Smooth muscle cell (in vitro differentiated cells): Measurements from ENCODE around the gene LYZL2. TPM values are rescaled to one million over a fixed set of nuclear protein-coding genes. Genes with fewer than 3 reads are reported as not detected.
"Not testable (repeated sequence)": the region's sequence is repeated elsewhere in the genome, so short reads cannot be mapped to it uniquely, and the experiment has no call there.

ENCODE experiments used
- DNase-seq: peaks from one replicate; lab custom pipeline; 2025; ENCODE audit not compliant: unreplicated experiment; lab: John Stamatoyannopoulos, UW
- H2AFZ ChIP-seq: fragments of 200-600 bp; sonication (generic); 2 replicates; pipeline ENCODE4 v1.6.0; 2016; ENCODE audit warnings: antibody characterized with exemption, low read depth, mild to moderate bottlenecking
- H3F3A ChIP-seq: fragments of 200-600 bp; sonication (generic); 2 replicates; pipeline ENCODE4 v1.6.0; 2017; ENCODE audit warnings: antibody characterized with exemption, low read depth
- H3K27ac ChIP-seq: fragments of 200-600 bp; sonication (generic); 2 replicates; pipeline ENCODE4 v1.5.1; 2016; ENCODE audit warnings: low read depth, mild to moderate bottlenecking
- H3K27me3 ChIP-seq: fragments of 200-600 bp; sonication (generic); 2 replicates; pipeline ENCODE4 v1.6.1; 2016; ENCODE audit warnings: low read depth, mild to moderate bottlenecking
- H3K36me3 ChIP-seq: fragments of 200-600 bp; sonication (generic); 2 replicates; pipeline ENCODE4 v1.5.1; 2016; ENCODE audit warnings: low read depth
- H3K4me1 ChIP-seq: fragments of 200-600 bp; sonication (generic); 2 replicates; pipeline ENCODE4 v1.5.1; 2016; ENCODE audit warnings: low read depth
- H3K4me2 ChIP-seq: fragments of 200-600 bp; sonication (generic); 2 replicates; pipeline ENCODE4 v1.6.0; 2016; ENCODE audit warnings: mild to moderate bottlenecking
- H3K4me3 ChIP-seq: fragments of 200-600 bp; sonication (generic); 2 replicates; pipeline ENCODE4 v1.5.1; 2016; ENCODE audit warnings: mild to moderate bottlenecking
- H3K79me2 ChIP-seq: fragments of 200-600 bp; sonication (generic); 2 replicates; pipeline ENCODE4 v1.6.0; 2016; ENCODE audit warnings: low read depth, mild to moderate bottlenecking
- H3K9ac ChIP-seq: fragments of 200-600 bp; sonication (generic); 2 replicates; pipeline ENCODE4 v1.6.0; 2016; ENCODE audit warnings: low read depth
- H3K9me3 ChIP-seq: fragments of 200-600 bp; sonication (generic); replicated peaks from 2 replicates; pipeline ENCODE4 v1.5.1; 2016; ENCODE audit warnings: low read depth
- H4K20me1 ChIP-seq: fragments of 200-600 bp; sonication (generic); 2 replicates; pipeline ENCODE4 v1.6.0; 2016; ENCODE audit warnings: low read depth
- WGBS: methylation state at CpG from one replicate; pipeline ENCODE4 v1.1.7; 2016; ENCODE audit warnings: low lambda C conversion rate; 5-methylcytosine and 5-hydroxymethylcytosine counted together
- polyA plus RNA-seq: library from polyadenylated mRNA; unstranded; fragments of >200 nt; fragmentation: Nextera tagmentation; extraction: Ambion mirVana; gene quantifications from 2 replicates; pipeline ENCODE4 v1.2.1, GENCODE V29; 2016
- total RNA-seq: library from RNA; depleted of rRNA; stranded (reverse); fragments of >200 nt; gene quantifications from 2 replicates; pipeline ENCODE4 v1.2.3, GENCODE V29; 2014
- TF ChIP-seq, protein P1 (sequence below): fragments of 200-600 bp; sonication (generic); IDR thresholded peaks from 2 replicates; pipeline ENCODE4 v1.5.1; 2017; ENCODE audit warnings: borderline replicate concordance, mild to moderate bottlenecking, antibody characterized with exemption; ENCODE audit not compliant: insufficient read depth, poor library complexity, severe bottlenecking

The LYZL2 gene
- total and polyA plus RNA-seq, 2 experiments from 2014 or later = not detected

- no peaks in the 10 kb centered on the region for H3K36me3 ChIP-seq
- no peak overlapping the region for H3K9ac ChIP-seq
- H3K4me2 ChIP-seq = no peak overlapping the region
- H3K79me2 ChIP-seq = no peaks in the 10 kb centered on the region
- no peak overlapping the region for H3K4me3 ChIP-seq
- DNase-seq = no peak
- H3K4me1 ChIP-seq = no peaks in the 10 kb centered on the region
- H2AFZ ChIP-seq = no peak overlapping the region
- H4K20me1 ChIP-seq = no peaks in the 10 kb centered on the region
- no peaks in the 10 kb centered on the region for H3K9me3 ChIP-seq
- 94% methylated on average over 6 of the region's 6 CpGs for WGBS
- H3K27me3 ChIP-seq = no peaks in the 10 kb centered on the region
- H3F3A ChIP-seq = no peaks in the 10 kb centered on the region
- no peak overlapping the region for H3K27ac ChIP-seq
- TF ChIP-seq, protein P1, sequence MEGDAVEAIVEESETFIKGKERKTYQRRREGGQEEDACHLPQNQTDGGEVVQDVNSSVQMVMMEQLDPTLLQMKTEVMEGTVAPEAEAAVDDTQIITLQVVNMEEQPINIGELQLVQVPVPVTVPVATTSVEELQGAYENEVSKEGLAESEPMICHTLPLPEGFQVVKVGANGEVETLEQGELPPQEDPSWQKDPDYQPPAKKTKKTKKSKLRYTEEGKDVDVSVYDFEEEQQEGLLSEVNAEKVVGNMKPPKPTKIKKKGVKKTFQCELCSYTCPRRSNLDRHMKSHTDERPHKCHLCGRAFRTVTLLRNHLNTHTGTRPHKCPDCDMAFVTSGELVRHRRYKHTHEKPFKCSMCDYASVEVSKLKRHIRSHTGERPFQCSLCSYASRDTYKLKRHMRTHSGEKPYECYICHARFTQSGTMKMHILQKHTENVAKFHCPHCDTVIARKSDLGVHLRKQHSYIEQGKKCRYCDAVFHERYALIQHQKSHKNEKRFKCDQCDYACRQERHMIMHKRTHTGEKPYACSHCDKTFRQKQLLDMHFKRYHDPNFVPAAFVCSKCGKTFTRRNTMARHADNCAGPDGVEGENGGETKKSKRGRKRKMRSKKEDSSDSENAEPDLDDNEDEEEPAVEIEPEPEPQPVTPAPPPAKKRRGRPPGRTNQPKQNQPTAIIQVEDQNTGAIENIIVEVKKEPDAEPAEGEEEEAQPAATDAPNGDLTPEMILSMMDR = no peak
Measured at GRCh38 chr10:30662814-30663213, 33.3 kb upstream of the LYZL2 start.

GRCh38 chr10:30660314-30660713, 30.8 kb upstream of the LYZL2 start:
- not testable (repeated sequence) for H3K4me1 ChIP-seq, H3K4me2 ChIP-seq, DNase-seq, H2AFZ ChIP-seq, H3K9ac ChIP-seq, H3K9me3 ChIP-seq, H4K20me1 ChIP-seq, H3K36me3 ChIP-seq, H3K27me3 ChIP-seq, H3K27ac ChIP-seq, H3K4me3 ChIP-seq, H3F3A ChIP-seq, H3K79me2 ChIP-seq
- 88% methylated on average over 3 of the region's 3 CpGs for WGBS

GRCh38 chr10:30656233-30656632, 26.7 kb upstream of the LYZL2 start:
- Histone ChIP-seq H3K9me3 (no peaks in the 10 kb centered on the region), H3K79me2 (no peaks in the 10 kb centered on the region), H3K4me1 (no peaks in the 10 kb centered on the region), H3K27me3 (peaks cover 6% of the 10 kb centered on the region), H3K9ac (no peak overlapping the region), H3K4me2 (no peak overlapping the region), H3F3A (no peaks in the 10 kb centered on the region), H4K20me1 (no peaks in the 10 kb centered on the region), H2AFZ (no peak overlapping the region), H3K36me3 (no peaks in the 10 kb centered on the region), H3K4me3 (no peak overlapping the region), H3K27ac (no peak overlapping the region)
- no peak for DNase-seq
- 90% methylated on average over 5 of the region's 5 CpGs for WGBS
- TF ChIP-seq, protein P1 = no peak

DNA sequence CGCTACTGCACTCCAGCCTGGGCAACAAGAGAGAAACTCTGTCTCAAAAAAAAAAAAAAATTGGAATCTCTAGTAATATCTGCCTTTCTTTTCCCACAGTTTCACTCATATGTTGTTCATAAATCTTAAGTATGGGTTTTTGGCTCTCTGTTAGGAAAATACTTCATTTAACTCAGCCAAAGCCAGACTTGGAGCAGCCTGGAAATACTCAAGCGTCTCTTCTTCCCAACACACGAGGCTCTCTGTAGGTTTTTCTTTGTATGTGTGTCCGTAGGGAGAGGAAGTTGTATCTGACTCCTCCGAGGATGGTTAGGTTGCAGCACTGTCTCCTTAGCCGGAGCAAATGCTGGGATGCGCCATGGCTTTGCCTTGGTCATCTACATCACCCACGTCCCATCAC, 25.4 kb upstream of the LYZL2 start:
- not testable (repeated sequence) for H3K9ac ChIP-seq, H3K4me1 ChIP-seq, H3K4me2 ChIP-seq, H3K36me3 ChIP-seq, H3K79me2 ChIP-seq, H3F3A ChIP-seq, H3K27ac ChIP-seq, H3K4me3 ChIP-seq, DNase-seq, H3K27me3 ChIP-seq, H2AFZ ChIP-seq, H4K20me1 ChIP-seq, H3K9me3 ChIP-seq
- WGBS = 92% methylated on average over 8 of the region's 8 CpGs

DNA sequence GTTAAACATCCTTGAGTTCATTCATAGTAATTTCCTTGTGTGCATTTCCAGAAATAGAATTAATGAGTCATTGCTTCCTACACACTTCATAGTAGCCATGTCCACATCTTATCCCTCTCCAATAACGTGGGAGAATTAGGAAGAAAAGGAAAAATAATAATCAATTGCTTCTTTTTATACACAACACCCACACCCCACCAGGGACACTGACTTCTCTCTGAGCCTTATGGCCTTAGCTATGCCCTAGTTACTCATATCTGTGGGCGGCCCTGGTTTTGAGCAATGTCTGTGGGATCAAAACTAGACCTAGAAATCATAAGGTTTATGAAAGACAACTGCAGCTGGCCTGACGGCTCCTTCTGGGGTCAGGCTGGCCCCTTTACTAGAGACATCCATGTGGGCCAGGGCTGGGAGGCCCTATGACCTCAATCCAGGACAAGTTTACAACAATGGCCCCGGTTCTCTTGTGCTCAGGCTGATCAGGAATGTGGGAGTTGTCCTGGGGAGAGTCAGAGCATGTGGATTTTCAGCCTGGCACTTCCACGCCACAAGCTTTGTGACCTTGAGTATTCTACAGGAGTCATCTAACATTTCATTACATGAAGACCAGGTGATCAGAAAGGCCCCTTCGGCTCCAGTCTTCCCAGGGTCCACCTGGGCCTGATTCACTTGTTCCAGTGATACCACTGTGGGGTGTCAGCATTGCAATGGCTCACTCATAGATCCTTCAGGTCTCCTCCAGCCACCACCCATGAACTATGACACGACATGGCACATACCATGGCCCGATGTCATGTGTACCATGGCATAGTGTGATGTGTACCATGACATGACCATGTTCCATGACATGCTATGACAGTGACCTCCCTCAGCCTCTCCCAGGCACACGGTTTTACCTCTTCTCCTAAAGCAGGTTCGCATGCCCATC, 22.2 kb upstream of the LYZL2 start:
- peak overlapping the region; percentile 78 for H3K27ac ChIP-seq
- 63% methylated on average over 9 of the region's 10 CpGs for WGBS
- DNase-seq = not testable (repeated sequence)

More for the DNA sequence above, 22.2 kb upstream of the LYZL2 start:
- H3K4me2 ChIP-seq = peak overlapping the region; percentile 31
- H3K9ac ChIP-seq, H3K79me2 ChIP-seq, H3K4me1 ChIP-seq, H3K27me3 ChIP-seq, H3F3A ChIP-seq, H3K4me3 ChIP-seq, H4K20me1 ChIP-seq, H3K9me3 ChIP-seq, H3K36me3 ChIP-seq, H2AFZ ChIP-seq: not testable (repeated sequence)
